ENCODE data around the gene RASGEF1C.

GRCh38 chr5:180176191-180176590 lies 32.8 kb downstream of the RASGEF1C start:
- no peak for TF ChIP-seq CTCF (IDR thresholded peaks at IDR 0.05; ENCODE audit: insufficient read depth, low read length, poor library complexity, severe bottlenecking)
- TF ChIP-seq EZH2phosphoT487 (conservative IDR thresholded peaks at IDR 0.05; ENCODE audit: low read length) = no peak
